Limb (tissue), 2 donors: Measurements from ENCODE around the gene USP48.
"Not testable (repeated sequence)": the region's sequence is repeated elsewhere in the genome, so short reads cannot be mapped to it uniquely, and the experiment has no call there.

Experiments
- DNase-seq, 2 donors: peaks; one replicate each; pipeline ENCODE4 v3.0.0-alpha.2; 2016; ENCODE audit errors: extremely low spot score in 2 of 2

The USP48 gene

GRCh38 chr1:21782868-21783678 lies at the start of gene USP48:
USP48 (minus strand) TSS chr1:21783149; CDS start chr1:21782957, 192 bp downstream.
- DNase-seq, result peak; percentile 97 to 98

DNA sequence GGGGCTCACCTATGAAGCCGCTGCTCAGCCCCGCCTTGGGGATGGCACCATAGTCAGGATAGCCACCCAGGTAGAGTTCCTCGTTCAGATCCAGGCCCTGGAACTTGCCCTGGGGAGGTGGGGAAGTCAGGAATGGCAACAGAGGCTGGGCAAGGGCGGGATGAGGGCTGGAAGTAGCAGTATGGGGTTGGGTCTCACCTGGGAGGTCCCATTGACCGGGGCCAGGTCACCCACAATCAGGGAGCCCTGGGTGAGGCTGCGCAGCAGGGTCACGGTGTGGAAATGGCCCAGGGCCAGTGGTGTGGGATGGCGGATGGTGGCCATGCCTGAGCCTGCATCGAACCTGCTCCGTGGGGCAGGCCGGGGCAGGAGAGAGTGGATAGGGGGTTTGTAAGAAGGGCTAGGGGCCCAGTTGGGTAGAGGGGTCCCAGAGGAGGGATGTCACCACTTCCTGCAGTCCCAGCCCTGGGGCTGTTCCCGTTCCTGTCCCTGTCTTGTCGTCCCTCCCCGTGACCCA lies 48.6 kb upstream of the USP48 start:
- DNase-seq, result no peak

DNA sequence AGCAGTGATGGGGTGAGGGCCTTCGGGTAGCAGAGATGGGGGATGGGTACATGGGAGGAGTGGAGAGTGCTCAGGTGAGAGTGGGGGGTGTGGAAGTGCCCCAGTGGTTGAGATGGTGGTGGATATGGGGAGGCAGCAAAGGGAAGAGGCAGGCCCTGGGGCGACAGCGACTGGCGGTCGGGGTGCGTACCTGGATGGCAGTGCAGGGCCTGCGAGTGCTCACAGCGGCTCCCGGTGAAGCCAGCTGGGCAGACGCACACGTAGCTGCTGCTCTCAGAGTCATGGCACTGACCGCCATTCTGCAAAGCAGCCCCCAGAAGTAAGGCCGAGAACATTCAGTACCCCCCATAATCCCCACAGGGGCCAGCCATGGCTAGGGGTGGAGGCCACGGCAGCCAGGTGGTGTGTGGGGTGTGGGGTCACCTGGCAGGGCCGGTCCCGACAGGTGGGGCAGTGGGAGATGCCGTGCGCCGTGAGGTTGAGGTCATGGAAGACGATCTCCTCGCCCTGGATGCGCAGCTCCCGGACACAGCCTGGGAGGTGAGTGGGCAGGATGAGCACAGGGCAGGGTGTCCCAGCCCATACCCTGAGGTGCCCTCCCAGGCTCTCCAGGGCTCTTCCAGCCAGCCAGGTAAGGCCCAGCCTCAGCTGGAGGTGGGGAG lies 48.0 kb upstream of the USP48 start:
- DNase-seq, result no peak

GRCh38 chr1:21829294-21829693 lies 46.3 kb upstream of the USP48 start:
- no peak for DNase-seq

DNA sequence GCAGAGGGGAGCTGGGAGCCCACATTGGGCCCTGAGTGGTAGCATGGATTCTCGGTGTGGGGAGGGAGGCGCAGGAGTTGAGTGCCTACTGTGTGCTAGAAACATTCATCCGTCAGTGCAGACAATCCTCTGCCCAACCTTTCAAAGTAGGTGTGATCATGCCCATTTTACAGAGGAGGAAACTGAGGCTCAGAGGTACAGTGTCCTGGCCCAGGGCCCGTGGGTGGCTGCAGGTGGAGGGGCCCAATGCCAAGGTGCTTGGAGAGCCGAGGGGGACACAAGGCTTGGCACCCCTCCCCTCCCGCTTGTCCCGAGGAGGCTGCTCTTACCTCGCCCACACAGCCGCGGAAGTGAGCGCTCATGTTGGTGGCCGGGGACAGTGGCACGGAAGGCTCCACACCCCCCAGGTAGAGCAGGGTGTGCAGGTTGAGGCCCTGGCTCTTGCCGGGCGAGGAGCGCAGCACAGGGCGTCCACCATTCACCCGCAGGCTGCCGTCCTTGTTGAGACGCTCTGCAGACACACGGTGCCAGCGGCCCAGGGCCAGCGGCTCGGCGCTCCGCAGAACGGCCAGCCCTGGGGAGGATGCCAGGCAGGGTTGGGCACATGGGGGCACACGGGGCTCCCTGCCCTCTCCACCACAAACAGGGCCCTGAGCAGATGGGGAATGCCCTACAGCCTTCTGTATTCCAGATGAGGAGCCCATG lies 45.7 kb upstream of the USP48 start:
- no peak for DNase-seq

DNA sequence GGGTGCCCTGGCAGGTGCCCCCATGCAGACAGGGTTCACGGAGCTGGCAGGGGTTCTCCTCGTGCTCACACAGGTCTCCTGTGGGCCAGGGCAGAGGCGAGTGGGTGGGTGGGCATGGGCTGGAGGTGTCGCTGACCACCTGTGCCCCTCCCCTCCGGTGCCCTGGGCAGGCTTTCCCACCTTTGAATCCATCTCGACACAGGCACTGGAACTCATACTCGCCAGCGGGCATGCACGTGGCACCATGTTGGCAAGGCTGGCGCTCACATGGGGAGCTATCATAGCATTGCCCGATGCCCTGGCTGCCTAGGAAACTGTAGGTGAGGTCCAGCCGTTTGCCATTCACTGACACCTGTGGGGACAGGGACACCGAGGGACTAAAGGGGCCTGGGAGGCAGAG lies 45.1 kb upstream of the USP48 start:
- DNase-seq, result no peak

DNA sequence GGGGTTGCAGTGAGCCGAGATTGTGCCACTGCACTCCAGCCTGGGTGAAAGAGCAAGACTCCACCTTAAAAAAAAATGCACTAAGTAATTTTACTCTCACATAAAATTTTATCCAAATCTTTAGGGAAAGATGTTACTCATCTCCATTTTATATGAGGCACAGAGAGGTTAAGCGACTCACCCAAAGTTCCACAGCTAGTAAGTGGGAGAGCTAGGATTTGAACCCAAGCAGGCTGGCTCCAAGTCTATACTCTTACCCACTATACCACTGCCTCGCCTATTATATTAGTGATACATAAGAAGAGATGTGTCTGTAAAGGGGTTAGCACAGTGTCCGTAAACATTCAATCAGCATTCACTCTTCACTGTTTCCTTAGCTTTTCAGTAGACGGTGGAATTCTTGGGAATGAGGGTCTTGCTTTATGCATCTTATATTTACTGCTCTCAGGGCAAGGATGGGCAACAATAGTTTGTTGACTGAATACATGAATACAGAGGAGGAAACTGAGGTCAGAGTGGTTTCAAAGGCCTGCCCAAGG lies 44.3 kb upstream of the USP48 start:
- DNase-seq, result no peak

GRCh38 chr1:21826694-21827093 lies 43.7 kb upstream of the USP48 start:
- not testable (repeated sequence) for DNase-seq

DNA sequence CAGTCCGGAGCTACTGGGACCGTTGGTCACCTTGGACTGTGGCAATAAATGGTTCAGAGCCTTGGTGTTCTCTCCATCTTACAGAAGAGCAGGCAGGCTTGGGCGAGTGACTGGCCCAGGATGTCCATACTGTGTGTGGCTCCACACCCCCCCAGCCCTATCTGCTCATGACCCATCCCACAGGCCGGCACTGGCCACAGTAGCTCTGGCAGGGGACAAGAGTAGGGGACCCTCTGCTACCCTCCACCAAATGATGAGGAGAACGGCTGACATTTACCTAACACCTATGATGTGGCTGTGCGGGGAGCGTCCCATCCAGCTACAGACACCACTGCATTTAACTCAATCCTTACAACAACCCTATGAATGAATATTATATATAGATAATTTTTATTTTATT lies 42.4 kb upstream of the USP48 start:
- no peak for DNase-seq

GRCh38 chr1:21824926-21825325 lies 42.0 kb upstream of the USP48 start:
- DNase-seq, result no peak

GRCh38 chr1:21823980-21824702 lies 41.2 kb upstream of the USP48 start:
- no peak for DNase-seq

DNA sequence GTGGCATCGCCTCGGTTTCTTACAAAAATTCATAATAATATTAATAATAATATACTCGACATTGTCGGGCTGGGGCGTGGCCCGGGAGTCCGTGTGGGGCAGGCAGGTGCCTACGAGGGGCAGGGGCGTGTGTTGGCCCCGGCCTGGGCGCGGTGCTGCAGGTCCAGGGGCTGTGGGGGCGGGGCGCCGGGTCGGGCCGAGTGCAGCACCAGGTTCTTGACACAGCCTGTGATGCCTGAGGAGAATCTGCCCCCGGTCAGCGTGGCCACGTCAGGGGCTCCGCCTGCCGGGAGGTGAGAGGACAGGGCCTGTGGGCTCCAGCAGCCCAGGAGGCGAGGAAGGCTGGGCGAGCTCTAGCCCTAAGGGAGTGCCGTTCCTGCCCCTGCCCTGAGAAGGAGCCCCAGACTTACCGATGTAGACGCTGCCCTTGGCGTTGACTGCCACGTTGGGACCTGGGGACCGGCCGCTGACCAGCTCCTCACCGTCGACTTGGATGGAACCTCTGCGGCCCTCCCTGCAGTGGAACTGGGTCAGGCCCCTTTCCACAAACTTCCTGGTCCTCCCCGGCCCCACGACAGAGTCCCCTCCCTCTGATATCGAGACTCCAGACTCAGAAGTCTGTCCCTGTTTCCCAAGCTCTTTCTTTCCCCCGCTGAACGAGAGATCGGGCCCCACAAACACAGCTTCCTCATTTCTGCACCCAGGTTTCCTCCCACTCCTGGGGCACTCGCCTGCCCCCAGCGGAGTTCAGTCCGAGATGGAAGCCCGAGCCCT lies 40.4 kb upstream of the USP48 start:
- DNase-seq, result no peak

DNA sequence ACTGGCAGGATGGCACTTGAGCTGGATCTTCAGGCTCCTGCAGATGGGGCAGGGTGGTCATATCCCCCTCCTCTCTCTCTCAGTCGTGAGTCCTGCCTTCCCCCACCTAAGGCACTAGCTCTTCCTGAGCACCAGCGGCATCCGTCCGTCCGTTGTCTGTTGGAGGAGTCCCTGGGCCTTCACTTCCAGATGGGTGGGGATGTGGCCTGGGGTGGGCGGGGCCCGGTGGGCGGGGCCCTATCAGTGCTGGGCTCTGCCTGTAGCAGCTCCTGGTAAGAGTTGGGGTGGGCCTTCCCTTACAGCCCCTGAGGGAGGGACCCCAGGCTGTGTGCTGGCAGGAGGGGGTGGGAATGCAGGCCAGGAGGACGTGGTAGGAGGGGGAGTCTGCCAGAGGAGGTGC lies 39.4 kb upstream of the USP48 start:
- DNase-seq, result no peak

DNA sequence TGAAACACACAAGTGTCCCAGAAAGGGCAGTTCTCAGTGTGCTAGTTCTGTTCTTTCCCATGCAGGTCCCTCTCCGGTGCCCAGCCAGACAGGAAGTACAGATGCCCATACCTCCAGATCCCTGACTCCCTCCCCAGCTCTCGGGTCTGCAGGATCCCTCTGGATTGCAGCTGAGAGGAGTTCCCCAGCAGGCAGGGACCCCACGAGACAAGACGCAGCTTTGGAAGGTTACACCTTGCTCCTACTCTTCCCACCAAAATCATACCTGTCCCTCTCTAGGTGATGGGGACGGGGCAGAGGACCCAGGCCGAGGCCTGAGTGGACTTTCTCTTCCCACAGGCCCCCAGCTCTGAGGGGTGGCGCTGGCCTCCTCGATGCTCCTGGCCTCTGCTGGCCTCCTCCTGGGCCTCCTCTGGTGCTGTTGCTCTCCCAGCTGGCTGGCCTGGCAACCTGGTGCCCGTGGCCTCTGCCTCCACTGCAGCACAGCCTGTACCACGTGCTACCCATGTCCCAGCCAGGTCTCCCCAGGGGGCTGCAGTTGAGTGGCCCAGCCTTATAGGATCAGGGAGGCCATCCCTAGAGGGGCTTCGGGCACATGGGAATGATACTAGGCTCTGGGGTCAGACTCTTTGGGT lies 38.6 kb upstream of the USP48 start:
- no peak for DNase-seq

GRCh38 chr1:21820597-21821232 lies 37.8 kb upstream of the USP48 start:
- no peak for DNase-seq

- DNase-seq, result peak in 1 of 2 donors; percentile 59
Measured at GRCh38 chr1:21818656-21819055, 35.7 kb upstream of the USP48 start.

DNA sequence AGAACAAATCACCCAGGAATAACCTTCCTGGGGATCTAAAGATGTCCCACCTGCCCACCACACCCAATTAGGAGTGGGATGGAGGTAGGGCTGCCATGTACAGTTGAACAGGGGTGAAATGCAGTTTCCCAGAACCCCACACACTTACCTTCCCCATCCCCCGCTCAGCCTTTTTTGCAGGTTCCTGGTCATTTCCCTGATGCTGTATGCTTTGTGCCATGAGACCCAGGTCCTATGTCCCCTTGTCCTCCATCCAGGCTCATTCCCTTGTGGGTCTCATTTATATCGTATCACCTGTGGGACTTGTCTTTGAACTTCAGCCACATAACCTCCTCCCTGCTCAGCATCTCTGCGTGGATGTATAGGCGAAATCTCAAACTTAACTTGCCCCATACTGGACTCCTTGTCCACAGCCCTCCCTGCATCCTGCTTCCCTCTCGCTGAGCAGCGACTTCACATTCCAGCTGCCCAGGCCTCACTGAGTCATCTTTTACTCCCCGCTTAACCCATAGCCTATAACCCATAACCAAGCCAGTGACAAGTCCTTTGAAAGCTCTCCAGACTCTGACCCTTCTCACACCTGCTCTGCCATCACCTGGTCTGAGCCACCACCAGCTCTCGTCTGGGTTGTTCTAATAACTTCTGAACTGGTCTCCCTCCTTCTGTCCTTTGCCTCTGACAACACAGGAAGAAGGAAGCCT lies 33.8 kb upstream of the USP48 start:
- DNase-seq, result no peak

GRCh38 chr1:21815724-21816321 lies 32.9 kb upstream of the USP48 start:
- no peak for DNase-seq
